CD4-positive, alpha-beta T cell treated with Interleukin-4 for 4 hours (primary cell): ENCODE data around the gene IFNA6.

Source experiments
- DNase-seq: peaks from one replicate; pipeline ENCODE4 v3.0.0-alpha.2; 2020

IFNA6 gene

DNA sequence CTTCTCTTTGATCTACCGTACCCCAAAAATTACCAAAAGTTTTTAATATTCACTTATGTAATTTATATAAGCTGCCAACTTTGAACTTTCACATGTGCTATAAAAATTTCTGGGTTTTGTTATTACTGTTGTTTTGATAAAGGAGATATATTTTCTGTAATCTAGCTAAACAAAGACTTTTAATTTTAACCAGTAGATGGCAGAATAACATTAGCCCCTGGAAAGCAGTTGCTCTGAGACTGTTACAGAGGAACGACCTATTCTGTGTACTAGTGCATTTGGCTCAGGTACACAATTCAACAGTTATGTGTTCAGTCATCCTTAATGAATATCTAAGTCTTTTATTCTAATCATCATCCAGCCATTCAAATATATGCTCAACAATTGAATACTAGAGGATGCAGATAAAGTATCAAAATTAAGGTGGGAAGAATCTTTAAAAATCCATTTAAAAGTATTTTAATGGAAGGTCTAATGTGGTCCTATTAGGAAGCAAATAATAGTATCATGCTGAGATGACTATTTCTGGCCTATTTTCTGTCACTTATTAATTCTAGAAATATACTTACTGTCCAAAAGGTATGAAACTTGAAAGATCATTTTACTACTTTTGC lies 24.1 kb downstream of the IFNA6 start:
- peak; percentile 75 for DNase-seq

DNA sequence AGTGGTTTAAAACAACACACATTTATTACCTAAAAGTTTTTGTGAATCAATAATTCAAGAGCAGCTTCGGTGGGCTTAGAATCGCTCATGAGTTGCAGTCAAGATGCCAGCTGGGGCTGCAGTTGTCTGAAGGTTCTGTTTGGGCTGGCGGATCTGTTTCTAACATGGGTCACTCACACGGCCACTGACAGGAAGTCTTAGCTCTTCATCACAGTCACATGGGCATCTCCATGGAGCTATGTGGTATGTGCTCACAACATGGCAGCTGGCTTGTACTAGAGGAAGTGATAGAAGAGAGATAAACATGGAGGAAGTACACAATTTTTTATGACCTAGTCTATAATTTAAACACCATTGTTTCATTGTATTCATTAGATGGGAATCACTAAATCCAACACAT lies 26.6 kb downstream of the IFNA6 start:
- no peak for DNase-seq

DNA sequence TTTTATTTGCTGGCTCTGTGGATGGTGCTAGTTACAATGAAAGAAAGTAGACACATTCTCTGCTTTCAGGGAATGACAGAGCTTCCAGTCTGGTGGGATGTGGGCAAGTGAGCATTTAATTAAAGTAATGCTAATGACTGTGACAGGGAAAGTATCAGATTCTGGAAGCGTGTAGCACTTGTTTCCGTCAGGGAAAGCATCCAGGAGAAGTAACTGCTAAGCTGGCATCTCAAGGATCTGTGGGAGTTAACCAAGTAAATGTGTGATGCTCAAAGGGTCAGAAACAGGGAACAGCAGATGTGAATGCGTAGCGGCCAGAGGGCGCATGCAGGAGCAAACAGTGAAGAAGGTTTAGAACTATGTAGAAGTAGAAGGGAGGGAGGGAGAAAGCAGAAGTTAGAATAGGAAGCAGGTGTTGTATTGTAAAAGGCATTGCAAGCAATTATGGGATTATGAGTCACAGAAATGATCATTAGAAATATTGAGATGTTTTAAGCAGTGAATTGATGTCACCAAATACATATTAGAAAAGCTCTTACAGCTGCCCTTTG lies 27.7 kb downstream of the IFNA6 start:
- no peak for DNase-seq

DNA sequence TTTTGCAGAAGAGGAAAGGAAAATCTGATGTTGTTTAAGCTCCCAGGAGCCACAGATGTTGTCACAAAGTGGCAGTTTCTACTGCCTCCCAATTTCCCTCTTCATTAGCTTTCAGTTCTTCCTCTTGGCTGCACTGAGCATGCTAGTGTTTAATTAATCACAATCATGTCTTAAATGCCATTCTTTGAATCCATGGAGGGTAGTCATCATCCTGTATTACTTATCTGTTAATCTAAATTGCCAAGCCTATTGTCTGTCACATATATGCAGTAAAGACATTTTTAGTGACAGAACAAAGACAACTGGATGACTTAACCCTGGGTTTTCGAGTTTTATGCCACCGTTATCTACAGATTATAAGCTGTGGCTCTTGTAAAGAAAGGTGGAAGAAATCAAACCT lies 30.2 kb downstream of the IFNA6 start:
- DNase-seq, result no peak

DNA sequence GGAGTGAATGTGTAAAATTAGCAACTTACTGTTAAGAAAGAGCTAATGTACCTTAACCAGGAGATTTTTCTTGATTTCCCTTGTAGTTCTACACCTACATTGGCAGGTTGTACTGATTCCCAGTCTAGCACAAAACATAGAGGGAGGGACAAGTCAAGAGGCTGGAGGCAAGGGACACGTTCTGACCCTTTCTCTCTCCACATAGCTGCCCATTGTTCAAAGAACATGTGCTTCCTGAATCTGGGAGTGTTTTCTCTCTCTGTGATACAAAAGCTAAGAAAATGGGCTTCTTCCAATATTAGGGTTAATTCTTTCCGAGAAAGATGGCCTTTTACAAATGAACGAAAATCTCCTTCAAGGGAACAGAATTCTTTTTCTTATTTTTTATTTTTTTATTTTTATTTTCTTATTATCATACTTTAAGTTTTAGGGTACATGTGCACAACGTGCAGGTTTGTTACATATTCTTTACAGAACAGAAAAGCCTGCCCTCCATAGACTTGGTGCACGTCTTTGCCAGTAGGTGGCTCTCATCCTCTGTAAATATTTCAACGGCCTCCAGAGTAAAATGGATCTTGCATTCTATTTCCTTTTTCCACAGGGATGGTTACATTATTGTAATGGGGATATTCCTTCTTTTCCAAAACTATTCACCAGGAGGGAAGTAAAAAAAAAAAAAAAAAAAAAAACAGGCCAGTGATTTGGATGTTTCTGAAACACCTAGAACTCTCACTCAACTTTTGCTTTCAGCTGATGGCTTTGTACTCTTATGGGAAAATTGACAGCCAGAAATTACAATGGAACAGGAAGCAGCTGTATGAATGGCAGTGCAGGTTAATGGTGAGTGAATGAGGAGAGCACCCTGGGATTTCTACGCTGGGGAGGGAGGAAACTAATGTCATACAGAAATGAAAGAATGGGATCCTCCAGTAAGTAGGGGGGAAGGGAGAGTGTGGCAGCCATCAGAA lies 32.4 kb downstream of the IFNA6 start:
- DNase-seq, result peak; percentile 39

DNA sequence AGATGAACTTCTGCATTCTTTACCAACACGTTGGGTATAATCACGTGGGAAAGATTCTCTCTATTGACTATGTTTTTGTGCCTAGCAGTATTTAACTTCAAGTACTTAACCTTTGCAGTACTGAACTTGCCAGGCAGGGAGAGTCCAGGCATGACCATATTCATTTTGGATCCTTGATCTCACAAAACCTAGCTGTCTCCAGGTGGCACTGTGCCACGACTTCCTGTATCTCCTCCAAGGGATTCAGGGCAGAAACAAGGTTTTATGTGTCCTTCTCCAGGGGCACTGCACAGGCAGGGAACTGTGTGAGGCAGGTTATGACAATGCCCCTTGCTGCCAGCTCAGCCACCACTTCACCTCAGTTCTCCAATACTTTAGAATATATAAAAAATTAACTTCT lies 33.8 kb downstream of the IFNA6 start:
- no peak for DNase-seq

DNA sequence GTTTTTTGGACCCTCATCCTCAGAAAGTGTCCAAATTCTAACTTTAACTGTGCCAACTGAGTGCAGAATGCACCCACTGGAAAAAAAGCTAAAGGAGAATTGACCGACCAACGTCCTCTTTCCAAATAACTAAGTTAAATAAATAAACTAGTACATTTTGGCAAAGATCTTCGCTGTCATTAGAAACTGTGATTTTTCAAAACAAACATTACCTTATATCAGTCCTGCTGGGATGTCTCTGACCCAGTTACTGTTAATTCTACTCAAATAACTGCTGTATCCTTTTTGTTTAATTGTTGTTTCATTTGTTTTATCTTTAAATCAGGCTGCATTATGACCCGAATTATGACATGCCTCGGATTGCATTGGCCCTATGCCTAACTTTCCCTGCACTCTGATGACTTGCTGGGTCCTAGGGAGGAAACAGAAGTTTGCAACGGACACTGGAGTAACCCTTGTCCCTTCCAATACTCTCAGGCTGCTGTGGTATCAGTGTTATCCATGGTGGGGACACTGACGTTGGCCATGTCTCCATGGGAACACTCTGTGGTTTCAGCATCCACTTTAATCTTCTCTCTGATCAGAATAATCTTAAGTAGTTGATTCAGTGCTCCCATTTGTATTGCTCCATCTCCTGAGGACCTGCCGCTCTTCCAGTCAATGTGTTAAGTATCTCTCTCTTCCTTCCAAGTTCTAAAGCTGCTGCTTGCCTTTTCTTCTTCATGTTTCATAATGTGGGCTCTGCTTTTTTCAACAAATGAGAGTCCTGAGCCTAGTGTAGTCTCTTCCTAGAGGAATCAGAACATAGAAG lies 34.5 kb downstream of the IFNA6 start:
- DNase-seq, result no peak

DNA sequence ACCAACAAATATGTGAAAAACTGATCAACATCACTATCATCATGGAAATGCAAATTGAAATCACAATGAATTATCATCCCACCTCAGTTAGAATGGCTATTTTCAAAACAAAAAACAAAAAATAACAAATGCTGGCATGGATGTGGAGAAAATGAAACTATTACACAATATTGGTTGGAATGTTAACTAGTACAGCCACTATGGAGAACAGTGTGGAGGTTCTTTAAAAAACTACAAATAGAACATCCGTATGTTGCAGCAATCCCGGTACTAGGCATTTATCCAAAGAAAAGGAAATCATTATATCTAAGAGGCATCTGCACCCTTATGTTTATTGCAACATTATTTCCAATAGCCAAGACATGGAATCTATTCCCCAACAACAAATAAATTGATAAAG lies 36.5 kb downstream of the IFNA6 start:
- DNase-seq, result no peak

DNA sequence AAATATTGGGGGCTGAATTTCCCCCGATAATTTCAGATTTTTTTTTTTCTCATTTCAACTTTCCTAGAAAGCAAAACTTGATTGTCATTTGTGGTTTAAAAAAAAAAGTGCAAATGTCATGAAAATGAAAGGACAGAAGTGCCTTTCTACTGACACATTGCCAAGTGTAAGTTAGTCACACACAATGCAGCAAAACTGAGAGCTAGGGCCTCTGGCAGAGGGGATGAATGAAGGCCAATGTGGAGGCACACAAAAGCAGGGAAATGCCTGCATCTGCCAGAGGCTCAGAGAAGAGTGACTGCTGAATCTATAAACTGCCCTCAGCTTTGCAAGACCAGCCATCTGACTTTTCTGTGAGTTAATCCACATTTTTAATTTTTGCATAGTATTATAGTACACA lies 38.8 kb downstream of the IFNA6 start:
- DNase-seq, result no peak

DNA sequence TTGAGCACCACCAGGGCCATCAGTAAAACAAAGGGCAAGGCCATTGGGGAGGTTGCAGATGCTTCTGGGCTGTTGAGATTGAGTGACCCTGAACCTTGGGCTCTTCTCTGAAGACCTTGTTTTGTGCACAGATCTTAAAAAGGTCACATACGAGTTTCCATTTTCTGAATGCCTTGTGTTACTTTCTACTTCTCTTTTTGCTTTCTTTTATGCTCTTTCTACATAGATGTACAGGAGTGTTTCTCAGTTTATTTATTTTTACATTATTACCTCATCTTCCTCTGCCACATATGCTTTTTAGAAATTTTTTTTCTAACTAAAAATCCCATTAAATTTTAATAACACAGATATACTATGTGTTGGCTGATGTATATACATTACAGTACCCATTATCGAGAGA lies 45.5 kb downstream of the IFNA6 start, which contains the start of gene IFNA5:
IFNA5 (minus strand) TSS at position 101 of the 400 bp plus-strand sequence; CDS start at position 44, 57 bp downstream.
- DNase-seq, result no peak
